ENCODE measurements around the gene GPM6B.

Gene GPM6B

GRCh38 chrX:13816643-13817627 lies at the start of gene GPM6B:
Gene GPM6B (minus strand): TSS chrX:13817093. CDS start chrX:13816904, 189 bp downstream.
- H3K4me3 ChIP-seq (ENCODE audit: low read depth, low read length), result no peak within 1 kb of the TSS
- no peak for TF ChIP-seq CTCF (IDR thresholded peaks at IDR 0.05; ENCODE audit: low read depth, low read length)

GRCh38 chrX:13864264-13864663 lies 47.4 kb upstream of the GPM6B start:
- no peak overlapping the region for H3K4me3 ChIP-seq (ENCODE audit: low read depth, low read length)

GRCh38 chrX:13863324-13863723 lies 46.4 kb upstream of the GPM6B start:
- no peak for TF ChIP-seq CTCF (IDR thresholded peaks at IDR 0.05; ENCODE audit: low read depth, low read length)
- H3K4me3 ChIP-seq (ENCODE audit: low read depth, low read length), result no peak overlapping the region

More at GRCh38 chrX:13864264-13864663, 47.4 kb upstream of the GPM6B start:
- no peak for TF ChIP-seq CTCF (IDR thresholded peaks at IDR 0.05; ENCODE audit: low read depth, low read length)

- H3K4me3 ChIP-seq (ENCODE audit: low read depth, low read length), result no peak overlapping the region
- TF ChIP-seq CTCF (IDR thresholded peaks at IDR 0.05; ENCODE audit: low read depth, low read length), result no peak
These were observed 42.8 kb upstream of the GPM6B start for GRCh38 chrX:13859724-13860123.

- no peak for TF ChIP-seq CTCF (IDR thresholded peaks at IDR 0.05; ENCODE audit: low read depth, low read length)
- no peak overlapping the region for H3K4me3 ChIP-seq (ENCODE audit: low read depth, low read length)
These were observed 40.9 kb upstream of the GPM6B start for GRCh38 chrX:13857804-13858203.

- TF ChIP-seq CTCF (IDR thresholded peaks at IDR 0.05; ENCODE audit: low read depth, low read length), result no peak
- H3K4me3 ChIP-seq (ENCODE audit: low read depth, low read length), result no peak overlapping the region
These were observed 39.0 kb upstream of the GPM6B start for GRCh38 chrX:13855689-13856450.
